DOHH2 (cell line): ENCODE measurements around the gene NLRP7.
"Not testable (repeated sequence)": the region's sequence is repeated elsewhere in the genome, so short reads cannot be mapped to it uniquely, and the experiment has no call there.

Experiments used
- H3F3A ChIP-seq: fragments of 200-600 bp; sonication (generic), shearing (Covaris generic); 2 replicates; pipeline ENCODE4 v1.6.0; 2016; ENCODE audit warnings: antibody characterized with exemption, mild to moderate bottlenecking; ENCODE audit not compliant: control insufficient read depth, insufficient read depth
- H3K27ac ChIP-seq: fragments of 200-600 bp; sonication (generic); 2 replicates; pipeline ENCODE4 v1.5.1; 2014; ENCODE audit warnings: low read depth, mild to moderate bottlenecking, low read length, moderate library complexity
- H3K27me3 ChIP-seq: fragments of 200-600 bp; sonication (generic); 2 replicates; pipeline ENCODE4 v1.6.1; 2014; ENCODE audit warnings: mild to moderate bottlenecking, low read length, mixed read lengths; ENCODE audit not compliant: control insufficient read depth
- H3K36me3 ChIP-seq: fragments of 200-600 bp; sonication (generic); 2 replicates; pipeline ENCODE4 v1.6.1; 2014; ENCODE audit warnings: mild to moderate bottlenecking, low read length, moderate library complexity, mixed read lengths; ENCODE audit not compliant: control insufficient read depth
- H3K4me1 ChIP-seq: fragments of 200-600 bp; sonication (generic); 2 replicates; pipeline ENCODE4 v1.6.1; 2014; ENCODE audit warnings: mild to moderate bottlenecking, low read length, mixed read lengths; ENCODE audit not compliant: control insufficient read depth
- H3K4me2 ChIP-seq: fragments of 200-600 bp; sonication (generic); 2 replicates; pipeline ENCODE4 v1.6.0; 2014; ENCODE audit warnings: mild to moderate bottlenecking, low read length, moderate library complexity
- H3K4me3 ChIP-seq: fragments of 200-600 bp; sonication (generic); 2 replicates; pipeline ENCODE4 v1.5.1; 2014; ENCODE audit warnings: mild to moderate bottlenecking, low read length, mixed read lengths
- H3K79me2 ChIP-seq: fragments of 200-600 bp; sonication (generic); 2 replicates; pipeline ENCODE4 v1.6.1; 2014; ENCODE audit warnings: mild to moderate bottlenecking, low read length, mixed read lengths; ENCODE audit not compliant: control insufficient read depth
- H3K9me2 ChIP-seq: fragments of 200-600 bp; sonication (generic); replicated peaks from 2 replicates; pipeline ENCODE4 v1.6.1; 2014; ENCODE audit warnings: mild to moderate bottlenecking, low read length, mixed read lengths; ENCODE audit not compliant: control insufficient read depth
- H3K9me3 ChIP-seq: fragments of 200-600 bp; sonication (generic); 2 replicates; pipeline ENCODE4 v1.6.1; 2014; ENCODE audit warnings: antibody characterized with exemption, low read length, mixed read lengths; ENCODE audit not compliant: control insufficient read depth, insufficient read depth
- H4K20me1 ChIP-seq: fragments of 200-600 bp; sonication (generic); 2 replicates; pipeline ENCODE4 v1.6.0; 2014; ENCODE audit warnings: low read depth, mild to moderate bottlenecking, antibody characterized with exemption, low read length, moderate library complexity; ENCODE audit not compliant: control insufficient read depth, insufficient read depth
- EZH2phosphoT487 ChIP-seq: fragments of 200-600 bp; sonication (generic); IDR thresholded peaks from 2 replicates; pipeline ENCODE4 v1.6.1; 2017; ENCODE audit warnings: borderline replicate concordance, mild to moderate bottlenecking, antibody characterized with exemption, low read length, moderate library complexity, mixed read lengths
- TF ChIP-seq, protein P1 (sequence below): fragments of 200-600 bp; sonication (generic); IDR thresholded peaks from one replicate; pipeline ENCODE4 v1.5.1; 2014; ENCODE audit warnings: antibody characterized with exemption, mild to moderate bottlenecking, low read depth, low read length; ENCODE audit not compliant: poor library complexity, severe bottlenecking

Gene NLRP7

DNA sequence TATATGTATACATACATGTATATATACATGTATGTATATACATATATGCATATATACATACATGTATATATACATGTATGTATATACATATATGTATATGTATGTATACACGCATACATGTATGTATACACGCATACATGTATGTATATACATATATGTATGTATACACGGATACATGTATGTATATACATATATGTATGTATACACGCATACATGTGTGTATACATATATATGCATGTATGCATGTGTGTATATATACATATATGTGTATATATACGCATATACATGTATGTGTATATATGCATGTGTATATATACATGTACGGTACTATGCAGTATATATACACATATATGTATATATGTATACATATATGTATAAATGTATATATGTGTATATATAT lies 44.0 kb downstream of the NLRP7 start:
- H3K9me3 ChIP-seq: no peaks in the 10 kb centered on the region
- H3K36me3 ChIP-seq: no peaks in the 10 kb centered on the region
- peaks cover 14% of the 10 kb centered on the region; the same call in 1 of the 2 replicates for H3K27me3 ChIP-seq
- no peak overlapping the region for H3K4me3 ChIP-seq
- no peaks in the 10 kb centered on the region for H3F3A ChIP-seq
- no peaks in the 10 kb centered on the region for H4K20me1 ChIP-seq
- no peak overlapping the region for H3K27ac ChIP-seq
- TF ChIP-seq EZH2phosphoT487: no peak
- TF ChIP-seq, protein P1, sequence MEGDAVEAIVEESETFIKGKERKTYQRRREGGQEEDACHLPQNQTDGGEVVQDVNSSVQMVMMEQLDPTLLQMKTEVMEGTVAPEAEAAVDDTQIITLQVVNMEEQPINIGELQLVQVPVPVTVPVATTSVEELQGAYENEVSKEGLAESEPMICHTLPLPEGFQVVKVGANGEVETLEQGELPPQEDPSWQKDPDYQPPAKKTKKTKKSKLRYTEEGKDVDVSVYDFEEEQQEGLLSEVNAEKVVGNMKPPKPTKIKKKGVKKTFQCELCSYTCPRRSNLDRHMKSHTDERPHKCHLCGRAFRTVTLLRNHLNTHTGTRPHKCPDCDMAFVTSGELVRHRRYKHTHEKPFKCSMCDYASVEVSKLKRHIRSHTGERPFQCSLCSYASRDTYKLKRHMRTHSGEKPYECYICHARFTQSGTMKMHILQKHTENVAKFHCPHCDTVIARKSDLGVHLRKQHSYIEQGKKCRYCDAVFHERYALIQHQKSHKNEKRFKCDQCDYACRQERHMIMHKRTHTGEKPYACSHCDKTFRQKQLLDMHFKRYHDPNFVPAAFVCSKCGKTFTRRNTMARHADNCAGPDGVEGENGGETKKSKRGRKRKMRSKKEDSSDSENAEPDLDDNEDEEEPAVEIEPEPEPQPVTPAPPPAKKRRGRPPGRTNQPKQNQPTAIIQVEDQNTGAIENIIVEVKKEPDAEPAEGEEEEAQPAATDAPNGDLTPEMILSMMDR: no peak
- H3K4me1 ChIP-seq: no peaks in the 10 kb centered on the region; the same call in 1 of the 2 replicates
- no peaks in the 10 kb centered on the region for H3K79me2 ChIP-seq
- no peak overlapping the region for H3K4me2 ChIP-seq
- H3K9me2 ChIP-seq: no peaks in the 10 kb centered on the region

- Histone ChIP-seq H3K4me3 (no peak overlapping the region), H3K36me3 (no peaks in the 10 kb centered on the region), H3K4me1 (no peaks in the 10 kb centered on the region; the same call in 1 of the 2 replicates), H4K20me1 (no peaks in the 10 kb centered on the region), H3K9me3 (no peaks in the 10 kb centered on the region), H3K27me3 (peaks cover 14% of the 10 kb centered on the region; the same call in 1 of the 2 replicates), H3K27ac (no peak overlapping the region), H3K79me2 (no peaks in the 10 kb centered on the region), H3K9me2 (no peaks in the 10 kb centered on the region), H3K4me2 (no peak overlapping the region), H3F3A (no peaks in the 10 kb centered on the region)
- no peak for TF ChIP-seq EZH2phosphoT487
- TF ChIP-seq, protein P1: no peak
These were observed 45.3 kb downstream of the NLRP7 start for GRCh38 chr19:54902061-54902460.

DNA sequence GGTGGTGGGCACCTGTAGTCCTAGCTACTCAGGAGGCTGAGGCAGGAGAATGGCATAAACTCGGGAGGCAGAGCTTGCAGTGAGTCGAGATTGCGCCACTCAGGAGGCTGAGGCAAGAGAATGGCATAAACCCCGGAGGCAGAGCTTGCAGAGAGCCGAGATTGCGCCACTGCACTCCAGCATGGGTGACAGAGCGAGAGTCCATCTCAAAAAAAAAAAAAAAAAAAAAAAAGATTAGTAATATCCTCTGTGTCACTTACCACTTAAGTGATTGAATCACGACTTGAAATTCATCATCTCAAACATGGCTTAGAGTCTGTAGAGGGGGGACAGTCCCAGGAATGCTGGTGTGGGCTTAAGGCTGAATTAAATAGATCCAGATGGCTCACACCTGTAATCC lies 46.2 kb downstream of the NLRP7 start:
- H3K27ac ChIP-seq, H3K4me3 ChIP-seq, H3K27me3 ChIP-seq, H3K4me1 ChIP-seq, H3K4me2 ChIP-seq, H3K79me2 ChIP-seq, H4K20me1 ChIP-seq, H3K36me3 ChIP-seq, H3K9me3 ChIP-seq, H3K9me2 ChIP-seq, H3F3A ChIP-seq: not testable (repeated sequence)

- not testable (repeated sequence) for H3K36me3 ChIP-seq, H3K79me2 ChIP-seq, H3F3A ChIP-seq, H3K4me3 ChIP-seq, H3K9me2 ChIP-seq, H3K9me3 ChIP-seq, H3K4me2 ChIP-seq, H3K27me3 ChIP-seq, H4K20me1 ChIP-seq, H3K4me1 ChIP-seq, H3K27ac ChIP-seq
These were observed 47.7 kb downstream of the NLRP7 start for GRCh38 chr19:54899646-54900045.

DNA sequence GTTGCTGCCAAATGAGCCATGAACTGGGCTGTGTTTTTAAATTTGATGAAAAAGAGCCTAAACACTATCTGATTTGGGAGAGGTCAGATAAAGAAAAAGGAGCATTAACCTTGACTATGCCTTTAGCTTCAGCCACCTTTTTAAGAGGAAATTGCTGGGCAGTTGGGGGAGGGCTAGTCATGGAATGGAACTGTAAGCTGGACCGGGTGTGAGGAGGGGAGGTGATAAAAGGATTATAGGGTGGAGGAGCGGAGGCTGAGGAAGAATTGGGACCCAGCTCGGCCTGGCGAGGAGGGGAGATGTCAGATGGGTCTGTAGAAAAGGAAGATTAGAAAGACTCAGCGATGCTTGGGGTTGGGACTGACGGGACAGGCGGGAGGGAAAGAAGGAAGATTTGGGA lies 48.6 kb downstream of the NLRP7 start:
- H3K27ac ChIP-seq, H3K4me3 ChIP-seq, H3K9me3 ChIP-seq, H3K4me1 ChIP-seq, H3K36me3 ChIP-seq, H3F3A ChIP-seq, H3K9me2 ChIP-seq, H3K27me3 ChIP-seq, H3K79me2 ChIP-seq, H3K4me2 ChIP-seq, H4K20me1 ChIP-seq: not testable (repeated sequence)
